DOHH2 (cell line): ENCODE data around the gene HDAC3.
A peak's percentile ranks its signal among the peaks of the same experiment; 100 is the strongest.

Experiments
- H3F3A ChIP-seq: fragments of 200-600 bp; sonication (generic), shearing (Covaris generic); 2 replicates; pipeline ENCODE4 v1.6.0; 2016; ENCODE audit warnings: antibody characterized with exemption, mild to moderate bottlenecking; ENCODE audit not compliant: control insufficient read depth, insufficient read depth
- H3K27ac ChIP-seq: fragments of 200-600 bp; sonication (generic); 2 replicates; pipeline ENCODE4 v1.5.1; 2014; ENCODE audit warnings: low read depth, mild to moderate bottlenecking, low read length, moderate library complexity
- H3K27me3 ChIP-seq: fragments of 200-600 bp; sonication (generic); 2 replicates; pipeline ENCODE4 v1.6.1; 2014; ENCODE audit warnings: mild to moderate bottlenecking, low read length, mixed read lengths; ENCODE audit not compliant: control insufficient read depth
- H3K36me3 ChIP-seq: fragments of 200-600 bp; sonication (generic); 2 replicates; pipeline ENCODE4 v1.6.1; 2014; ENCODE audit warnings: mild to moderate bottlenecking, low read length, moderate library complexity, mixed read lengths; ENCODE audit not compliant: control insufficient read depth
- H3K4me1 ChIP-seq: fragments of 200-600 bp; sonication (generic); 2 replicates; pipeline ENCODE4 v1.6.1; 2014; ENCODE audit warnings: mild to moderate bottlenecking, low read length, mixed read lengths; ENCODE audit not compliant: control insufficient read depth
- H3K4me2 ChIP-seq: fragments of 200-600 bp; sonication (generic); 2 replicates; pipeline ENCODE4 v1.6.0; 2014; ENCODE audit warnings: mild to moderate bottlenecking, low read length, moderate library complexity
- H3K4me3 ChIP-seq: fragments of 200-600 bp; sonication (generic); 2 replicates; pipeline ENCODE4 v1.5.1; 2014; ENCODE audit warnings: mild to moderate bottlenecking, low read length, mixed read lengths
- H3K79me2 ChIP-seq: fragments of 200-600 bp; sonication (generic); 2 replicates; pipeline ENCODE4 v1.6.1; 2014; ENCODE audit warnings: mild to moderate bottlenecking, low read length, mixed read lengths; ENCODE audit not compliant: control insufficient read depth
- H3K9me2 ChIP-seq: fragments of 200-600 bp; sonication (generic); replicated peaks from 2 replicates; pipeline ENCODE4 v1.6.1; 2014; ENCODE audit warnings: mild to moderate bottlenecking, low read length, mixed read lengths; ENCODE audit not compliant: control insufficient read depth
- H3K9me3 ChIP-seq: fragments of 200-600 bp; sonication (generic); 2 replicates; pipeline ENCODE4 v1.6.1; 2014; ENCODE audit warnings: antibody characterized with exemption, low read length, mixed read lengths; ENCODE audit not compliant: control insufficient read depth, insufficient read depth
- H4K20me1 ChIP-seq: fragments of 200-600 bp; sonication (generic); 2 replicates; pipeline ENCODE4 v1.6.0; 2014; ENCODE audit warnings: low read depth, mild to moderate bottlenecking, antibody characterized with exemption, low read length, moderate library complexity; ENCODE audit not compliant: control insufficient read depth, insufficient read depth
- CTCF ChIP-seq: fragments of 200-600 bp; sonication (generic); IDR thresholded peaks from one replicate; pipeline ENCODE4 v1.5.1; 2014; ENCODE audit warnings: antibody characterized with exemption, mild to moderate bottlenecking, low read depth, low read length; ENCODE audit not compliant: poor library complexity, severe bottlenecking
- EZH2phosphoT487 ChIP-seq: fragments of 200-600 bp; sonication (generic); IDR thresholded peaks from 2 replicates; pipeline ENCODE4 v1.6.1; 2017; ENCODE audit warnings: borderline replicate concordance, mild to moderate bottlenecking, antibody characterized with exemption, low read length, moderate library complexity, mixed read lengths

Gene HDAC3

GRCh38 chr5:141608557-141608956 is 28.1 kb downstream of the HDAC3 start:
- H3F3A ChIP-seq: peaks cover 17% of the 10 kb centered on the region
- H3K79me2 ChIP-seq: peaks cover 88% of the 10 kb centered on the region
- peaks cover 9% of the 10 kb centered on the region for H3K36me3 ChIP-seq
- peaks cover 69% of the 10 kb centered on the region for H3K4me1 ChIP-seq
- no peaks in the 10 kb centered on the region for H3K9me2 ChIP-seq
- H3K4me2 ChIP-seq: no peak overlapping the region
- no peak for TF ChIP-seq CTCF
- TF ChIP-seq EZH2phosphoT487: no peak
- H4K20me1 ChIP-seq: peaks cover 20% of the 10 kb centered on the region; the same call in 1 of the 2 replicates
- no peak overlapping the region for H3K4me3 ChIP-seq
- no peaks in the 10 kb centered on the region for H3K27me3 ChIP-seq
- H3K9me3 ChIP-seq: no peaks in the 10 kb centered on the region
- no peak overlapping the region for H3K27ac ChIP-seq

GRCh38 chr5:141608046-141608445 is 28.6 kb downstream of the HDAC3 start:
- no peak overlapping the region for H3K27ac ChIP-seq

GRCh38 chr5:141605523-141606277 is 30.9 kb downstream of the HDAC3 start:
- Histone ChIP-seq H3K9me3 (no peaks in the 10 kb centered on the region), H3K79me2 (peaks cover 84% of the 10 kb centered on the region), H4K20me1 (peaks cover 20% of the 10 kb centered on the region; the same call in 1 of the 2 replicates), H3K9me2 (no peaks in the 10 kb centered on the region), H3F3A (peaks cover 17% of the 10 kb centered on the region), H3K4me2 (peak overlapping the region; percentile 57), H3K27me3 (no peaks in the 10 kb centered on the region), H3K4me1 (peaks cover 74% of the 10 kb centered on the region), H3K4me3 (peak overlapping the region; percentile 43), H3K36me3 (peaks cover 3% of the 10 kb centered on the region), H3K27ac (peak overlapping the region; percentile 81)
- TF ChIP-seq EZH2phosphoT487: no peak
- no peak for TF ChIP-seq CTCF

More at GRCh38 chr5:141608046-141608445, 28.6 kb downstream of the HDAC3 start:
- Histone ChIP-seq H3F3A (peaks cover 17% of the 10 kb centered on the region), H3K36me3 (peaks cover 9% of the 10 kb centered on the region), H4K20me1 (peaks cover 20% of the 10 kb centered on the region; the same call in 1 of the 2 replicates), H3K4me1 (peaks cover 65% of the 10 kb centered on the region), H3K27me3 (no peaks in the 10 kb centered on the region), H3K4me2 (no peak overlapping the region), H3K9me2 (no peaks in the 10 kb centered on the region), H3K9me3 (no peaks in the 10 kb centered on the region), H3K4me3 (no peak overlapping the region), H3K79me2 (peaks cover 88% of the 10 kb centered on the region)
- TF ChIP-seq CTCF: no peak
- no peak for TF ChIP-seq EZH2phosphoT487
